Peyer's patch (tissue), 4 donors: ENCODE data around the gene NEU3.

ENCODE experiments used
- CTCF ChIP-seq, 6 experiments: fragments of 450-650 bp in 4 of 6; fragments of 200-600 bp in 2 of 6; sonication (generic) in 1 of 6; IDR thresholded peaks; one replicate each; pipeline ENCODE4 v1.5.1; 2017 to 2019; ENCODE audit warnings: antibody characterized with exemption in 6 of 6, mild to moderate bottlenecking in 3 of 6, moderate library complexity in 1 of 6
- POLR2A ChIP-seq, 2 donors: fragments of 450-650 bp; IDR thresholded peaks; one replicate each; pipeline ENCODE4 v1.5.1; 2017; ENCODE audit warnings: antibody characterized with exemption in 2 of 2, mild to moderate bottlenecking in 2 of 2, moderate library complexity in 2 of 2

GRCh38 chr11:75014129-75014528 is 25.4 kb downstream of the NEU3 start:
- TF ChIP-seq CTCF (IDR thresholded peaks at IDR 0.05) (no peak), POLR2A (IDR thresholded peaks at IDR 0.05) (no peak)
